HepG2 (cell line): ENCODE data around the gene MAPK6. TPM values are rescaled to one million over a fixed set of nuclear protein-coding genes. Genes with fewer than 3 reads are reported as not detected.

ENCODE experiments used
- BHLHE40 ChIP-seq: IDR thresholded peaks from 2 replicates; pipeline ENCODE4 v1.6.1; 2011; ENCODE audit warnings: low read length, improper control_type of control experiment
- CREM ChIP-seq, 2 experiments: sonication (generic) in 1 of 2; formaldehyde crosslinking in 1 of 2; IDR thresholded peaks; 2 replicates each; pipeline versions ENCODE4 v1.4.0 to v1.6.1; 2016 to 2020; ENCODE audit warnings: antibody characterized with exemption in 1 of 2, mild to moderate bottlenecking in 1 of 2, missing genetic modification reagents in 1 of 2
- FOXA3 ChIP-seq: IDR thresholded peaks from 2 replicates; pipeline ENCODE4 v1.6.1; 2016; ENCODE audit warnings: missing genetic modification reagents, missing compliant biosample characterization
- ISL2 ChIP-seq: sonication (generic); formaldehyde crosslinking; IDR thresholded peaks from 2 replicates; pipeline ENCODE4 v1.5.0; 2020; ENCODE audit warnings: missing genetic modification reagents
- MATR3 ChIP-seq: sonication (generic); formaldehyde crosslinking; IDR thresholded peaks from 2 replicates; pipeline ENCODE4 v1.4.0; 2020; ENCODE audit warnings: missing genetic modification reagents
- MEF2D ChIP-seq: sonication (generic); formaldehyde crosslinking; IDR thresholded peaks from 2 replicates; pipeline ENCODE4 v1.5.1; 2020; ENCODE audit warnings: mild to moderate bottlenecking, missing genetic modification reagents
- NFIB ChIP-seq: sonication (generic); formaldehyde crosslinking; IDR thresholded peaks from 2 replicates; pipeline ENCODE4 v1.9.0; 2021; ENCODE audit warnings: missing genetic modification reagents, mild to moderate bottlenecking, borderline replicate concordance
- PHF5A ChIP-seq: IDR thresholded peaks from one replicate; pipeline ENCODE4 v1.6.1; 2018; ENCODE audit warnings: low read depth, missing genetic modification reagents; ENCODE audit not compliant: unreplicated experiment
- POGZ ChIP-seq: sonication (generic); formaldehyde crosslinking; IDR thresholded peaks from 2 replicates; pipeline ENCODE4 v1.4.0; 2020; ENCODE audit warnings: mild to moderate bottlenecking, missing genetic modification reagents
- SRY ChIP-seq: sonication (generic); formaldehyde crosslinking; IDR thresholded peaks from 2 replicates; pipeline ENCODE4 v1.8.0; 2022; ENCODE audit warnings: mild to moderate bottlenecking, missing genetic modification reagents
- TBX2 ChIP-seq: sonication (generic); formaldehyde crosslinking; IDR thresholded peaks from 2 replicates; pipeline ENCODE4 v1.5.0; 2020; ENCODE audit warnings: missing genetic modification reagents, mild to moderate bottlenecking, borderline replicate concordance
- ZNF121 ChIP-seq: sonication (generic); formaldehyde crosslinking; IDR thresholded peaks from 2 replicates; pipeline ENCODE4 v1.5.0; 2020; ENCODE audit warnings: mild to moderate bottlenecking, missing genetic modification reagents
- ZNF382 ChIP-seq: sonication (generic); formaldehyde crosslinking; IDR thresholded peaks from 2 replicates; pipeline ENCODE4 v1.5.0; 2020; ENCODE audit warnings: missing genetic modification reagents, mild to moderate bottlenecking, borderline replicate concordance
- ZNF850 ChIP-seq: sonication (generic); formaldehyde crosslinking; conservative IDR thresholded peaks from 2 replicates; pipeline ENCODE4 v1.9.0; 2021; ENCODE audit warnings: mild to moderate bottlenecking, missing genetic modification reagents
- polyA plus RNA-seq, 8 experiments: library from polyadenylated mRNA; depleted of rRNA in 3 of 8; stranded (reverse) in 7 of 8; unstranded in 1 of 8; fragments of >200 nt; fragmentation: Illumina TruSeq in 4 of 8; extraction: Trizol in 4 of 8; gene quantifications; 2 replicates each; pipeline versions ENCODE4 v1.2.1 to v1.2.3, GENCODE V29; 2011 to 2016; ENCODE audit warnings: low read depth in 4 of 8, missing spikeins in 1 of 8, mixed read lengths in 1 of 8; ENCODE audit not compliant: insufficient read depth in 1 of 8
- total RNA-seq, 5 experiments: library from RNA; depleted of rRNA; stranded (reverse); fragments of >200 nt; fragmentation: Illumina TruSeq; extraction: Trizol; gene quantifications; 2 replicates each; pipeline ENCODE4 v1.2.3, GENCODE V29; 2016; ENCODE audit warnings: low read depth in 1 of 5
- TF ChIP-seq, protein P1 (sequence below): IDR thresholded peaks from 2 replicates; pipeline ENCODE4 v1.6.1; 2016; ENCODE audit warnings: mild to moderate bottlenecking
- TF ChIP-seq, protein P2 (sequence below): sonication (generic); formaldehyde crosslinking; IDR thresholded peaks from 2 replicates; pipeline ENCODE4 v1.4.0; 2020; ENCODE audit warnings: mild to moderate bottlenecking, missing genetic modification reagents, borderline replicate concordance
- TF ChIP-seq, protein P3 (sequence below): sonication (generic); formaldehyde crosslinking; IDR thresholded peaks from 2 replicates; pipeline ENCODE4 v1.4.0; 2020; ENCODE audit warnings: mild to moderate bottlenecking, missing genetic modification reagents
- TF ChIP-seq, protein P4 (sequence below): sonication (generic); formaldehyde crosslinking; IDR thresholded peaks from 2 replicates; pipeline ENCODE4 v1.5.0; 2020; ENCODE audit warnings: mild to moderate bottlenecking, missing genetic modification reagents

The MAPK6 gene
- total and polyA plus RNA-seq, 2 of the 13 experiments (the other 11 are each of a cell fraction or from before 2014, with no cell fraction given) = 89.5 to 99.7 TPM

DNA sequence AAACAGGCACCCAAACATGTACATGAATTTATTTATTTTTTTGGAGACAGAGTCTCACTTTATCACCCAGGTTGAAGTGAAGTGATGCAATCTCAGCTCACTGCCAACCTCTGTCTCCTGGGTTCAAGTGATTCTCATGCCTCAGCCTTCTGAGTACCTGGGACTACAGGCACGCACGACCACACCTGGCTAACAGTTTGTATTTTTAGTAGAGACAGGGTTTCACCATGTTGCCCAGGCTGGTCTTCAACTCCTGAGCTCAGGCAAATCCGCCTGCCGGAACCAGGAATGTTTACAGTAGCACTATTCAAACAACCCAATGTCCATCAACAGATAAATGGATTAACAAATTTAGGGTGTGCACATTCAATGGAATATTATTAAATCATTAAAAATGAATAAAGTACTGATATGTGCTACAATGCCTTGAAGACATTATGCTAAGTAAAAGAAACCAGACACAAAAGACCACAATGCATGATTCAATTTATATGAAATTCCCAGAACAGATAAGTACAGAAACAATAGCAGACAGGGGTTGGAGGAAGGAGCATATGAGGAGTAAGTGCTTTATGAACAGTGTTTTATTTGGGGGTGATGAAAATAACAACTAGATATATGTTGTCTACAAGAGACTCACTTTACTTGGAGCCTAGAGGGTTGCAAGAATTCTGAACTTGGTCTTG is 48.7 kb upstream of the MAPK6 start (continued):
- TF ChIP-seq, protein P1, sequence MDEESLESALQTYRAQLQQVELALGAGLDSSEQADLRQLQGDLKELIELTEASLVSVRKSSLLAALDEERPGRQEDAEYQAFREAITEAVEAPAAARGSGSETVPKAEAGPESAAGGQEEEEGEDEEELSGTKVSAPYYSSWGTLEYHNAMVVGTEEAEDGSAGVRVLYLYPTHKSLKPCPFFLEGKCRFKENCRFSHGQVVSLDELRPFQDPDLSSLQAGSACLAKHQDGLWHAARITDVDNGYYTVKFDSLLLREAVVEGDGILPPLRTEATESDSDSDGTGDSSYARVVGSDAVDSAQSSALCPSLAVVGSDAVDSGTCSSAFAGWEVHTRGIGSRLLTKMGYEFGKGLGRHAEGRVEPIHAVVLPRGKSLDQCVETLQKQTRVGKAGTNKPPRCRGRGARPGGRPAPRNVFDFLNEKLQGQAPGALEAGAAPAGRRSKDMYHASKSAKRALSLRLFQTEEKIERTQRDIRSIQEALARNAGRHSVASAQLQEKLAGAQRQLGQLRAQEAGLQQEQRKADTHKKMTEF = peak; percentile 45; the same call in 1 of the 2 replicates
- TF ChIP-seq PHF5A (peak; percentile 18), ZNF121 (0 out of 2 replicates have a peak, but pooled peaks have one; percentile 12), CREM (IDR thresholded peaks at IDR 0.05) (peak; percentile 44), CREM (CRISPR knock-in tag; IDR thresholded peaks at IDR 0.05) (no peak), ISL2 (CRISPR knock-in tag) (no peak), ZNF850 (CRISPR knock-in tag) (no peak), POGZ (peak; percentile 20; the same call in 1 of the 2 replicates), FOXA3 (CRISPR knock-in tag) (peak; percentile 83), MATR3 (no peak), MEF2D (CRISPR knock-in tag) (peak; percentile 34; the same call in 1 of the 2 replicates), BHLHE40 (no peak), NFIB (CRISPR knock-in tag) (no peak), ZNF382 (no peak), TBX2 (peak; percentile 44; the same call in 1 of the 2 replicates), SRY (CRISPR knock-in tag) (no peak)
- TF ChIP-seq, protein P2, sequence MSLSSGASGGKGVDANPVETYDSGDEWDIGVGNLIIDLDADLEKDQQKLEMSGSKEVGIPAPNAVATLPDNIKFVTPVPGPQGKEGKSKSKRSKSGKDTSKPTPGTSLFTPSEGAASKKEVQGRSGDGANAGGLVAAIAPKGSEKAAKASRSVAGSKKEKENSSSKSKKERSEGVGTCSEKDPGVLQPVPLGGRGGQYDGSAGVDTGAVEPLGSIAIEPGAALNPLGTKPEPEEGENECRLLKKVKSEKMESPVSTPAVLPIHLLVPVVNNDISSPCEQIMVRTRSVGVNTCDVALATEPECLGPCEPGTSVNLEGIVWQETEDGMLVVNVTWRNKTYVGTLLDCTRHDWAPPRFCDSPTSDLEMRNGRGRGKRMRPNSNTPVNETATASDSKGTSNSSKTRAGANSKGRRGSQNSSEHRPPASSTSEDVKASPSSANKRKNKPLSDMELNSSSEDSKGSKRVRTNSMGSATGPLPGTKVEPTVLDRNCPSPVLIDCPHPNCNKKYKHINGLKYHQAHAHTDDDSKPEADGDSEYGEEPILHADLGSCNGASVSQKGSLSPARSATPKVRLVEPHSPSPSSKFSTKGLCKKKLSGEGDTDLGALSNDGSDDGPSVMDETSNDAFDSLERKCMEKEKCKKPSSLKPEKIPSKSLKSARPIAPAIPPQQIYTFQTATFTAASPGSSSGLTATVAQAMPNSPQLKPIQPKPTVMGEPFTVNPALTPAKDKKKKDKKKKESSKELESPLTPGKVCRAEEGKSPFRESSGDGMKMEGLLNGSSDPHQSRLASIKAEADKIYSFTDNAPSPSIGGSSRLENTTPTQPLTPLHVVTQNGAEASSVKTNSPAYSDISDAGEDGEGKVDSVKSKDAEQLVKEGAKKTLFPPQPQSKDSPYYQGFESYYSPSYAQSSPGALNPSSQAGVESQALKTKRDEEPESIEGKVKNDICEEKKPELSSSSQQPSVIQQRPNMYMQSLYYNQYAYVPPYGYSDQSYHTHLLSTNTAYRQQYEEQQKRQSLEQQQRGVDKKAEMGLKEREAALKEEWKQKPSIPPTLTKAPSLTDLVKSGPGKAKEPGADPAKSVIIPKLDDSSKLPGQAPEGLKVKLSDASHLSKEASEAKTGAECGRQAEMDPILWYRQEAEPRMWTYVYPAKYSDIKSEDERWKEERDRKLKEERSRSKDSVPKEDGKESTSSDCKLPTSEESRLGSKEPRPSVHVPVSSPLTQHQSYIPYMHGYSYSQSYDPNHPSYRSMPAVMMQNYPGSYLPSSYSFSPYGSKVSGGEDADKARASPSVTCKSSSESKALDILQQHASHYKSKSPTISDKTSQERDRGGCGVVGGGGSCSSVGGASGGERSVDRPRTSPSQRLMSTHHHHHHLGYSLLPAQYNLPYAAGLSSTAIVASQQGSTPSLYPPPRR = peak; percentile 48; the same call in 1 of the 2 replicates
- TF ChIP-seq, protein P3, sequence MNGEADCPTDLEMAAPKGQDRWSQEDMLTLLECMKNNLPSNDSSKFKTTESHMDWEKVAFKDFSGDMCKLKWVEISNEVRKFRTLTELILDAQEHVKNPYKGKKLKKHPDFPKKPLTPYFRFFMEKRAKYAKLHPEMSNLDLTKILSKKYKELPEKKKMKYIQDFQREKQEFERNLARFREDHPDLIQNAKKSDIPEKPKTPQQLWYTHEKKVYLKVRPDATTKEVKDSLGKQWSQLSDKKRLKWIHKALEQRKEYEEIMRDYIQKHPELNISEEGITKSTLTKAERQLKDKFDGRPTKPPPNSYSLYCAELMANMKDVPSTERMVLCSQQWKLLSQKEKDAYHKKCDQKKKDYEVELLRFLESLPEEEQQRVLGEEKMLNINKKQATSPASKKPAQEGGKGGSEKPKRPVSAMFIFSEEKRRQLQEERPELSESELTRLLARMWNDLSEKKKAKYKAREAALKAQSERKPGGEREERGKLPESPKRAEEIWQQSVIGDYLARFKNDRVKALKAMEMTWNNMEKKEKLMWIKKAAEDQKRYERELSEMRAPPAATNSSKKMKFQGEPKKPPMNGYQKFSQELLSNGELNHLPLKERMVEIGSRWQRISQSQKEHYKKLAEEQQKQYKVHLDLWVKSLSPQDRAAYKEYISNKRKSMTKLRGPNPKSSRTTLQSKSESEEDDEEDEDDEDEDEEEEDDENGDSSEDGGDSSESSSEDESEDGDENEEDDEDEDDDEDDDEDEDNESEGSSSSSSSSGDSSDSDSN = no peak
- TF ChIP-seq, protein P4, sequence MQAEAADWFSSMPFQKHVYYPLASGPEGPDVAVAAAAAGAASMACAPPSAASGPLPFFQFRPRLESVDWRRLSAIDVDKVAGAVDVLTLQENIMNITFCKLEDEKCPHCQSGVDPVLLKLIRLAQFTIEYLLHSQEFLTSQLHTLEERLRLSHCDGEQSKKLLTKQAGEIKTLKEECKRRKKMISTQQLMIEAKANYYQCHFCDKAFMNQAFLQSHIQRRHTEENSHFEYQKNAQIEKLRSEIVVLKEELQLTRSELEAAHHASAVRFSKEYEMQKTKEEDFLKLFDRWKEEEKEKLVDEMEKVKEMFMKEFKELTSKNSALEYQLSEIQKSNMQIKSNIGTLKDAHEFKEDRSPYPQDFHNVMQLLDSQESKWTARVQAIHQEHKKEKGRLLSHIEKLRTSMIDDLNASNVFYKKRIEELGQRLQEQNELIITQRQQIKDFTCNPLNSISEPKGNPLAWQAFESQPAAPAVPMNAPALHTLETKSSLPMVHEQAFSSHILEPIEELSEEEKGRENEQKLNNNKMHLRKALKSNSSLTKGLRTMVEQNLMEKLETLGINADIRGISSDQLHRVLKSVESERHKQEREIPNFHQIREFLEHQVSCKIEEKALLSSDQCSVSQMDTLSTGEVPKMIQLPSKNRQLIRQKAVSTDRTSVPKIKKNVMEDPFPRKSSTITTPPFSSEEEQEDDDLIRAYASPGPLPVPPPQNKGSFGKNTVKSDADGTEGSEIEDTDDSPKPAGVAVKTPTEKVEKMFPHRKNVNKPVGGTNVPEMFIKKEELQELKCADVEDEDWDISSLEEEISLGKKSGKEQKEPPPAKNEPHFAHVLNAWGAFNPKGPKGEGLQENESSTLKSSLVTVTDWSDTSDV = no peak
